Measurements from ENCODE around the gene NUB1. TPM values are rescaled to one million over a fixed set of nuclear protein-coding genes. Genes with fewer than 3 reads are reported as not detected.

Gene NUB1
- total RNA-seq, 2 experiments from 2014 or later = 51.4 to 70.4 TPM

GRCh38 chr7:151416112-151416940 lies 74.7 kb downstream of the NUB1 start:
- H3K27me3 Mint-ChIP-seq = peaks cover 18% of the 10 kb centered on the region
- H3K27ac Mint-ChIP-seq = no peak overlapping the region
- no peak for ATAC-seq
- no peak overlapping the region for H3K4me3 Mint-ChIP-seq
- ChIA-PET POLR2A (no interaction called here), CTCF (interaction anchor here (0.9 kb wide), 1 partner anchor 8 kb away, joined by 4 read pairs; no protein-coding TSS in a partner anchor)
- no peak for DNase-seq
- H3K36me3 Mint-ChIP-seq (ENCODE audit: low read depth) = no peaks in the 10 kb centered on the region
- intact Hi-C loops (cut with DNase I, micrococcal nuclease) = no loop called here
- peaks cover 5% of the 10 kb centered on the region for H3K9me3 Mint-ChIP-seq (ENCODE audit: low read depth)
- H3K4me1 Mint-ChIP-seq = peaks cover 28% of the 10 kb centered on the region

- CTCF ChIA-PET = no interaction called here
- POLR2A ChIA-PET = no interaction called here
- intact Hi-C loops (cut with DNase I, micrococcal nuclease) = no loop called here
Measured at GRCh38 chr7:151416941-151417315, 75.3 kb downstream of the NUB1 start.

GRCh38 chr7:151420144-151420543 lies 78.5 kb downstream of the NUB1 start:
- Mint-ChIP-seq H3K4me1 (no peaks in the 10 kb centered on the region), H3K36me3 (ENCODE audit: low read depth) (no peaks in the 10 kb centered on the region), H3K27ac (no peak overlapping the region), H3K27me3 (no peaks in the 10 kb centered on the region), H3K4me3 (no peak overlapping the region), H3K9me3 (ENCODE audit: low read depth) (peaks cover 14% of the 10 kb centered on the region)
- CTCF ChIA-PET = interaction anchor here (0.7 to 1.1 kb wide), 3 partner anchors 176 to 340 kb away, joined by 3 read pairs; no protein-coding TSS in a partner anchor
- DNase-seq (no peak), ATAC-seq (no peak)
- intact Hi-C loops (cut with DNase I, micrococcal nuclease) = no loop called here
- POLR2A ChIA-PET = no interaction called here

More at GRCh38 chr7:151416941-151417315, 75.3 kb downstream of the NUB1 start:
- DNase-seq = no peak
- no peak for ATAC-seq
- peaks cover 24% of the 10 kb centered on the region for H3K4me1 Mint-ChIP-seq
- no peaks in the 10 kb centered on the region for H3K36me3 Mint-ChIP-seq (ENCODE audit: low read depth)
- H3K27ac Mint-ChIP-seq = no peak overlapping the region
- H3K27me3 Mint-ChIP-seq = peaks cover 12% of the 10 kb centered on the region
- H3K9me3 Mint-ChIP-seq (ENCODE audit: low read depth) = peaks cover 5% of the 10 kb centered on the region
- no peak overlapping the region for H3K4me3 Mint-ChIP-seq

- no peaks in the 10 kb centered on the region for H3K36me3 Mint-ChIP-seq (ENCODE audit: low read depth)
- no peaks in the 10 kb centered on the region for H3K27me3 Mint-ChIP-seq
- intact Hi-C loops (cut with DNase I, micrococcal nuclease) = no loop called here
- H3K27ac Mint-ChIP-seq = no peak overlapping the region
- DNase-seq (no peak), ATAC-seq (no peak)
- ChIA-PET POLR2A (no interaction called here), CTCF (no interaction called here)
- H3K4me3 Mint-ChIP-seq = no peak overlapping the region
- H3K9me3 Mint-ChIP-seq (ENCODE audit: low read depth) = peaks cover 14% of the 10 kb centered on the region
- H3K4me1 Mint-ChIP-seq = peaks cover 2% of the 10 kb centered on the region
Measured at GRCh38 chr7:151422212-151422611, 80.6 kb downstream of the NUB1 start.

GRCh38 chr7:151423226-151423625 lies 81.6 kb downstream of the NUB1 start:
- Mint-ChIP-seq H3K27me3 (no peaks in the 10 kb centered on the region), H3K27ac (no peak overlapping the region), H3K4me3 (no peak overlapping the region), H3K4me1 (peaks cover 8% of the 10 kb centered on the region), H3K36me3 (ENCODE audit: low read depth) (no peaks in the 10 kb centered on the region), H3K9me3 (ENCODE audit: low read depth) (peaks cover 12% of the 10 kb centered on the region)
- CTCF ChIA-PET = interaction anchor here (0.7 to 1.1 kb wide), 2 partner anchors 7 to 323 kb away, joined by 3 to 4 read pairs; no protein-coding TSS in a partner anchor
- intact Hi-C loops (cut with DNase I, micrococcal nuclease) = no loop called here
- no peak for ATAC-seq
- DNase-seq = no peak
- POLR2A ChIA-PET = no interaction called here

GRCh38 chr7:151423936-151424335 lies 82.3 kb downstream of the NUB1 start:
- peaks cover 12% of the 10 kb centered on the region for H3K9me3 Mint-ChIP-seq (ENCODE audit: low read depth)
- H3K4me1 Mint-ChIP-seq = peaks cover 16% of the 10 kb centered on the region
- H3K36me3 Mint-ChIP-seq (ENCODE audit: low read depth) = no peaks in the 10 kb centered on the region
- H3K4me3 Mint-ChIP-seq = no peak overlapping the region
- ChIA-PET CTCF (interaction anchor here (0.6 to 1.1 kb wide), 3 partner anchors 8 to 82 kb away, joined by 3 to 4 read pairs (median 3); partner anchors contain the start of gene NUB1), POLR2A (no interaction called here)
- ATAC-seq (no peak), DNase-seq (no peak)
- no peak overlapping the region for H3K27ac Mint-ChIP-seq
- no peaks in the 10 kb centered on the region for H3K27me3 Mint-ChIP-seq
- intact Hi-C loops (cut with DNase I, micrococcal nuclease) = no loop called here

- no peaks in the 10 kb centered on the region for H3K36me3 Mint-ChIP-seq (ENCODE audit: low read depth)
- no peak overlapping the region for H3K4me3 Mint-ChIP-seq
- H3K27me3 Mint-ChIP-seq = no peaks in the 10 kb centered on the region
- ChIA-PET POLR2A (no interaction called here), CTCF (interaction anchor here (0.9 kb wide), 1 partner anchor 27 kb away, joined by 3 read pairs; no protein-coding TSS in a partner anchor)
- H3K9me3 Mint-ChIP-seq (ENCODE audit: low read depth) = peaks cover 12% of the 10 kb centered on the region
- H3K4me1 Mint-ChIP-seq = peaks cover 24% of the 10 kb centered on the region
- DNase-seq = no peak
- H3K27ac Mint-ChIP-seq = no peak overlapping the region
- no peak for ATAC-seq
- intact Hi-C loops (cut with DNase I, micrococcal nuclease) = no loop called here
Measured at GRCh38 chr7:151424799-151425198, 83.2 kb downstream of the NUB1 start.

GRCh38 chr7:151425670-151426440 lies 84.2 kb downstream of the NUB1 start:
- ChIA-PET POLR2A (interaction anchor here (0.5 kb wide), 1 partner anchor 79 kb away, joined by 5 read pairs; no protein-coding TSS in a partner anchor), CTCF (interaction anchor here (0.9 kb wide), 1 partner anchor 26 kb away, joined by 3 read pairs; no protein-coding TSS in a partner anchor)
- ATAC-seq (no peak), DNase-seq (no peak)
- H3K27me3 Mint-ChIP-seq = no peaks in the 10 kb centered on the region
- H3K27ac Mint-ChIP-seq = no peak overlapping the region
- no peak overlapping the region for H3K4me3 Mint-ChIP-seq
- intact Hi-C loops (cut with DNase I, micrococcal nuclease) = no loop called here
- no peaks in the 10 kb centered on the region for H3K36me3 Mint-ChIP-seq (ENCODE audit: low read depth)
- H3K9me3 Mint-ChIP-seq (ENCODE audit: low read depth) = peaks cover 9% of the 10 kb centered on the region
- H3K4me1 Mint-ChIP-seq = peaks cover 33% of the 10 kb centered on the region

- intact Hi-C loops (cut with DNase I, micrococcal nuclease) = no loop called here
- H3K27ac Mint-ChIP-seq = no peak overlapping the region
- DNase-seq = no peak
- H3K36me3 Mint-ChIP-seq (ENCODE audit: low read depth) = no peaks in the 10 kb centered on the region
- no peak overlapping the region for H3K4me3 Mint-ChIP-seq
- no peaks in the 10 kb centered on the region for H3K27me3 Mint-ChIP-seq
- H3K9me3 Mint-ChIP-seq (ENCODE audit: low read depth) = peaks cover 9% of the 10 kb centered on the region
- peaks cover 34% of the 10 kb centered on the region for H3K4me1 Mint-ChIP-seq
- ChIA-PET CTCF (interaction anchor here (1.2 kb wide), 1 partner anchor 112 kb away, joined by 3 read pairs; no protein-coding TSS in a partner anchor), POLR2A (interaction anchor here (0.5 kb wide), 1 partner anchor 78 kb away, joined by 5 read pairs; no protein-coding TSS in a partner anchor)
- no peak for ATAC-seq
Measured at GRCh38 chr7:151426441-151426903, 84.9 kb downstream of the NUB1 start.

- peaks cover 8% of the 10 kb centered on the region for H3K9me3 Mint-ChIP-seq (ENCODE audit: low read depth)
- DNase-seq = no peak
- H3K4me1 Mint-ChIP-seq = peaks cover 38% of the 10 kb centered on the region
- H3K36me3 Mint-ChIP-seq (ENCODE audit: low read depth) = no peaks in the 10 kb centered on the region
- POLR2A ChIA-PET = no interaction called here
- no peak overlapping the region for H3K4me3 Mint-ChIP-seq
- no peak overlapping the region for H3K27ac Mint-ChIP-seq
- H3K27me3 Mint-ChIP-seq = no peaks in the 10 kb centered on the region
- CTCF ChIA-PET = interaction anchor here (1.2 kb wide), 1 partner anchor 113 kb away, joined by 3 read pairs; no protein-coding TSS in a partner anchor
- intact Hi-C loops (cut with DNase I, micrococcal nuclease) = no loop called here
- ATAC-seq = no peak
Measured at GRCh38 chr7:151426904-151427704, 85.5 kb downstream of the NUB1 start.

Measured in activated CD4-positive, alpha-beta T cell treated with anti-CD3 and anti-CD28 coated beads for 36 hours (primary cell).